Osteoblast (primary cell): ENCODE measurements around the gene SLIT2. TPM values are rescaled to one million over a fixed set of nuclear protein-coding genes. Genes with fewer than 3 reads are reported as not detected.

Source experiments
- DNase-seq: peaks from one replicate; pipeline ENCODE4 v3.0.0; 2011; ENCODE audit warnings: low spot score, mixed read lengths; ENCODE audit not compliant: insufficient read length; ENCODE audit errors: missing footprints
- H2AFZ ChIP-seq: 2 replicates; pipeline ENCODE4 v1.6.0; 2011; ENCODE audit warnings: mild to moderate bottlenecking, low read length
- H3K27ac ChIP-seq: 2 replicates; pipeline ENCODE4 v1.5.1; 2011; ENCODE audit warnings: mild to moderate bottlenecking, low read depth, low read length, moderate library complexity
- H3K27me3 ChIP-seq: 2 replicates; pipeline ENCODE4 v1.6.0; 2012; ENCODE audit warnings: mild to moderate bottlenecking, control low read depth, inconsistent platforms, low read length, moderate library complexity; ENCODE audit not compliant: insufficient read depth
- H3K36me3 ChIP-seq: 2 replicates; pipeline ENCODE4 v1.5.1; 2011; ENCODE audit warnings: mild to moderate bottlenecking, low read length, control low read depth, moderate library complexity; ENCODE audit not compliant: insufficient read depth
- H3K4me1 ChIP-seq: 2 replicates; pipeline ENCODE4 v1.5.1; 2011; ENCODE audit warnings: mild to moderate bottlenecking, low read length, control low read depth, moderate library complexity; ENCODE audit not compliant: insufficient read depth
- H3K4me2 ChIP-seq: 2 replicates; pipeline ENCODE4 v1.6.0; 2011; ENCODE audit warnings: mild to moderate bottlenecking, low read length; ENCODE audit not compliant: insufficient read depth
- H3K4me3 ChIP-seq: fragments of 200-600 bp; sonication (generic); 3 replicates; pipeline ENCODE4 v1.5.1; 2012; ENCODE audit warnings: mild to moderate bottlenecking, low read length, inconsistent platforms; ENCODE audit not compliant: insufficient read depth
- H3K79me2 ChIP-seq: 2 replicates; pipeline ENCODE4 v1.6.0; 2012; ENCODE audit warnings: mild to moderate bottlenecking, low read length, control low read depth, inconsistent platforms; ENCODE audit not compliant: insufficient read depth
- H3K9me3 ChIP-seq: 2 replicates; pipeline ENCODE4 v1.5.1; 2011; ENCODE audit warnings: low read depth, low read length, control low read depth
- H4K20me1 ChIP-seq: 2 replicates; pipeline ENCODE4 v1.6.0; 2012; ENCODE audit warnings: mild to moderate bottlenecking, low read length, control low read depth; ENCODE audit not compliant: insufficient read depth
- total RNA-seq: library from RNA; depleted of rRNA; stranded (reverse); fragments of >200 nt; gene quantifications from 2 replicates; pipeline ENCODE4 v1.2.3, GENCODE V29; 2012
- TF ChIP-seq, protein P1 (sequence below): IDR thresholded peaks from 2 replicates; pipeline ENCODE4 v1.5.1; 2011; ENCODE audit warnings: mild to moderate bottlenecking, low read depth, low read length, moderate library complexity; ENCODE audit errors: extremely low read depth

SLIT2 gene
- total RNA-seq, 1 donor, result 35.8 TPM

DNA sequence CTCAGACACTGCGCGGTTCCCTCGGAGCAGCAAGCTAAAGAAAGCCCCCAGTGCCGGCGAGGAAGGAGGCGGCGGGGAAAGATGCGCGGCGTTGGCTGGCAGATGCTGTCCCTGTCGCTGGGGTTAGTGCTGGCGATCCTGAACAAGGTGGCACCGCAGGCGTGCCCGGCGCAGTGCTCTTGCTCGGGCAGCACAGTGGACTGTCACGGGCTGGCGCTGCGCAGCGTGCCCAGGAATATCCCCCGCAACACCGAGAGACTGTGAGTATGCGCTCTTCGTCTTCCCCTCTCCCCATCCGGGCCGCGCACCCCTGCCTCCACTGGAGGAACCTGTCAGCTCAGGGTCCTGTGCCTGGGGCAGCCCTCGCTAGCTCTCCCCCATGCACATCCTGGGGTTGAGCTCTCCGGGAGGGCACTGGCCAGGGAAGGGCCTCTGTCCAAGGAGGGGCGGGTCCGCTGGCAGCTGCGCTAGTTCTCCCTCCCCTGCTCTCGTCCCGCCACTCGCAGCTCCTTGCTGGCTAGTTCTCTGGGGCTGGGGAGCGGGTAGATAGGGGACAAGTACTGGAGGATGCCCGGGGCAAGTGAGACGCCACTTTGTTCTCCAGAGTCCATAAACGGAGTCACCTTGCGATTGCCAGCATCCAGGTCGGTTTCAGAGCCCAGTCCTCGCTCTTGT is 2.2 kb downstream of the SLIT2 start:
- Histone ChIP-seq H3K79me2 (peaks cover 54% of the 10 kb centered on the region), H3K27ac (peak overlapping the region; percentile 81), H3K27me3 (no peaks in the 10 kb centered on the region), H3K4me2 (peak overlapping the region; percentile 92), H3K4me3 (peak overlapping the region; percentile 91), H3K9me3 (no peaks in the 10 kb centered on the region), H3K4me1 (peaks cover 34% of the 10 kb centered on the region), H4K20me1 (peaks cover 11% of the 10 kb centered on the region), H3K36me3 (no peaks in the 10 kb centered on the region), H2AFZ (peak overlapping the region; percentile 93)
- peak; percentile 96 for DNase-seq
- TF ChIP-seq, protein P1, sequence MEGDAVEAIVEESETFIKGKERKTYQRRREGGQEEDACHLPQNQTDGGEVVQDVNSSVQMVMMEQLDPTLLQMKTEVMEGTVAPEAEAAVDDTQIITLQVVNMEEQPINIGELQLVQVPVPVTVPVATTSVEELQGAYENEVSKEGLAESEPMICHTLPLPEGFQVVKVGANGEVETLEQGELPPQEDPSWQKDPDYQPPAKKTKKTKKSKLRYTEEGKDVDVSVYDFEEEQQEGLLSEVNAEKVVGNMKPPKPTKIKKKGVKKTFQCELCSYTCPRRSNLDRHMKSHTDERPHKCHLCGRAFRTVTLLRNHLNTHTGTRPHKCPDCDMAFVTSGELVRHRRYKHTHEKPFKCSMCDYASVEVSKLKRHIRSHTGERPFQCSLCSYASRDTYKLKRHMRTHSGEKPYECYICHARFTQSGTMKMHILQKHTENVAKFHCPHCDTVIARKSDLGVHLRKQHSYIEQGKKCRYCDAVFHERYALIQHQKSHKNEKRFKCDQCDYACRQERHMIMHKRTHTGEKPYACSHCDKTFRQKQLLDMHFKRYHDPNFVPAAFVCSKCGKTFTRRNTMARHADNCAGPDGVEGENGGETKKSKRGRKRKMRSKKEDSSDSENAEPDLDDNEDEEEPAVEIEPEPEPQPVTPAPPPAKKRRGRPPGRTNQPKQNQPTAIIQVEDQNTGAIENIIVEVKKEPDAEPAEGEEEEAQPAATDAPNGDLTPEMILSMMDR, result no peak

DNA sequence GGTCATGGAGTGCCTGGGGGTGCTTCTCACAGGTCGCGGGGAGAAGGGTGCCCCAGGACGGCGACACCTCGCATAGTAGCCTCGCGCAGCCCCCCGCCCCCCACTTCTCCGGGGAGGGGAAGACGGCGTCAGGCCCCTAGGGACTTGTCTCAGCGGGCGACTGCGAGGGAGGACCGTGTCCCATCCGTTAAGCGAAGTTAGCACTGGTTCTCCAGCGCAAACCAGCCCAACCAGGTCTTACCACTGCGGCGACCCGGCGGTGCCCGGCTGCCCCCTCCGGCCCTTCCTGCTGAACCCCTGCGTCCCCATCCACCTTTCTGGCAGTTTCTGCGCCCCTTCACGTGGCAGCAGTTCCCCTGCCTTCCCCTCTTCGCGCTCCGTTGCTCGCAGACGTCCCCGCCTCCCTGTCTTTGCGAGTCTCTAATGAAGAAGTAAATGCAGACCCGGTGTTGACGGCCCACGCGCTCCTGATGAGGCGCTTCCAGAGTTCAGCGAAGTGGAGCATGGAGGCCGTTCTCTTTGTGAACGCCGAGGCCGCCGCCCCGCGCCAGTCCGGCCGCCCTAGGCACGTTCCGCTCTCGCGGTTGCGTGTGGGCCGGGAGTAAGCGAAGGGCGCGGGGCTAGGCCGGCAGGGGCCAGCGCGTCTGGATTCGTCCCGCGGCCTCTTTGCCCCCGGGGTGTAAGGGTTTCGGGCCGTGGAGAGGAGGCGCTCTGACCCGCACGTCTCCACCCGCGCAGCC is 3.0 kb downstream of the SLIT2 start:
- TF ChIP-seq, protein P1, result no peak
- Histone ChIP-seq H2AFZ (peak overlapping the region; percentile 93), H3K27me3 (no peaks in the 10 kb centered on the region), H3K9me3 (no peaks in the 10 kb centered on the region), H3K4me1 (peaks cover 34% of the 10 kb centered on the region), H3K27ac (peak overlapping the region; percentile 81), H3K36me3 (no peaks in the 10 kb centered on the region), H3K79me2 (peaks cover 58% of the 10 kb centered on the region), H3K4me2 (peak overlapping the region; percentile 92), H4K20me1 (peaks cover 11% of the 10 kb centered on the region), H3K4me3 (peak overlapping the region; percentile 91)
- peak; percentile 93 for DNase-seq

DNA sequence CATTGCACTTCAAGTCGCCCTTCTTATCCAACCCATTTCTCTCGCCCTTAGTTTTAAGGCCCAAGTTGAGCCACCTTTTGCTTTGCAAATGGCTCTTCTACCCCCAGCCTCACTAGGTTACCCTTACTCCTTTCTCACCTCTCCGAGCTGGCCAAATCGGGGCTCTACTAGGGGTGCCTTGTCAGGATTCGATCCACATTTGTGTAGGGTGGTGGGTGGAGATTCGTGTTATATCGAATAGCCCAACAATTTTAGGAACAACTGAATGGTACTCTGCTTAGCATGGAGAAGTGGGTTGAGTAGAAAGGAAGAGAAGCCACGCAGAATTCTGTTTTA is 3.5 kb downstream of the SLIT2 start:
- Histone ChIP-seq H4K20me1 (peaks cover 11% of the 10 kb centered on the region), H3K4me2 (peak overlapping the region; percentile 92), H3K27me3 (no peaks in the 10 kb centered on the region), H2AFZ (peak overlapping the region; percentile 93), H3K4me1 (peaks cover 34% of the 10 kb centered on the region), H3K4me3 (peak overlapping the region; percentile 91), H3K9me3 (no peaks in the 10 kb centered on the region), H3K27ac (peak overlapping the region; percentile 81), H3K36me3 (no peaks in the 10 kb centered on the region), H3K79me2 (peaks cover 59% of the 10 kb centered on the region)
- TF ChIP-seq, protein P1, result no peak
- peak; percentile 72 for DNase-seq

DNA sequence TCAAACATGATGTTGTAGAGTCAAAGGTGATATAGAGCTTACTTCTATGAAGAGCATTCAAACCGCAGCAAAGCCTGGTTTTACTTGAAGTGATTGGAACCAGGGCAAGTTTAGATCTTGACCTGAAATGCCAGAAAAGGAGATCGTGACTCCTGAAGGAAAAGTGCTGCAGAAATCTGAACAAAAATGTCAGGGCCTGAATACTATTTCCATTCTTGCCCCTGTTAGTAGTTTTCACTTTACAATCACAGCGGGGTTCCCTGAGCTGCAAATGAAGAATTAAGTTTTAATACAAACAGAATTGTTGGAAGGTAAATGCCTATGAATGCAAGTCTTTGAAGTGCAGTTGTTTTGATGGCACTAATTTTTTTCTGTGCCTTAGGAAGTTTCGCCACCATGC is 4.1 kb downstream of the SLIT2 start:
- H3K4me2 ChIP-seq, result peak overlapping the region; percentile 92
- H3K4me3 ChIP-seq, result peak overlapping the region; percentile 91
- peak overlapping the region; percentile 81 for H3K27ac ChIP-seq
- peaks cover 30% of the 10 kb centered on the region for H3K4me1 ChIP-seq
- H3K27me3 ChIP-seq, result no peaks in the 10 kb centered on the region
- DNase-seq, result peak; percentile 77
- no peaks in the 10 kb centered on the region for H3K9me3 ChIP-seq
- TF ChIP-seq, protein P1, result no peak
- H3K79me2 ChIP-seq, result peaks cover 60% of the 10 kb centered on the region
- H4K20me1 ChIP-seq, result peaks cover 11% of the 10 kb centered on the region
- no peaks in the 10 kb centered on the region for H3K36me3 ChIP-seq
- peak overlapping the region; percentile 93 for H2AFZ ChIP-seq
